ENCODE data around the gene AJAP1. TPM values are rescaled to one million over a fixed set of nuclear protein-coding genes. Genes with fewer than 3 reads are reported as not detected.

The AJAP1 gene
- total RNA-seq, 1 donor from 2014 or later = 0.52 TPM

DNA sequence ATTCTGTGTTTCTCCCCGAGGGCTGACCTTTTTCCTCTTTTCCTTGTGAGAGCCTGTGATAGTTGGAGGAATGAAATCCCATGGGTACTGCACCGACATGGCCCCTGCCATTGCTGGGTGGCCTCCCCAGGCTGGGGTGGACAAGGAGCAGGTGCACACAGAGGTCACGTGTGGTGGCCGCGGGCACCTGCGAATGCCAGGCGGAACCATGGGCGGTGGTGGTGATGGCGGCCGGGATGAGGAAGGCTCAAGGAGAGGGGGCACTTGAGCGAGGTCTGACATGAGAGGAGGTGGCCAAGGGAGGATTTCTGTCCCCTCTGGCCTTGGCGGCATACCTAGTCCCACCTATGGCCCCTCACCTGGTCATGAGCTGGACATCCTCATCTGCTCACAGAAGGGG is 69.6 kb downstream of the AJAP1 start:
- intact Hi-C loops (cut with DNase I) = no loop called here
- no peaks in the 10 kb centered on the region for H3K4me1 ChIP-seq
- H3K9me3 ChIP-seq = no peaks in the 10 kb centered on the region
- H3K36me3 ChIP-seq = no peaks in the 10 kb centered on the region
- DNase-seq = no peak
- no peak for ATAC-seq
- H3K27ac ChIP-seq = no peak overlapping the region
- no peak overlapping the region for H3K4me3 ChIP-seq
- H3K27me3 ChIP-seq = no peaks in the 10 kb centered on the region
- TF ChIP-seq, protein P1, sequence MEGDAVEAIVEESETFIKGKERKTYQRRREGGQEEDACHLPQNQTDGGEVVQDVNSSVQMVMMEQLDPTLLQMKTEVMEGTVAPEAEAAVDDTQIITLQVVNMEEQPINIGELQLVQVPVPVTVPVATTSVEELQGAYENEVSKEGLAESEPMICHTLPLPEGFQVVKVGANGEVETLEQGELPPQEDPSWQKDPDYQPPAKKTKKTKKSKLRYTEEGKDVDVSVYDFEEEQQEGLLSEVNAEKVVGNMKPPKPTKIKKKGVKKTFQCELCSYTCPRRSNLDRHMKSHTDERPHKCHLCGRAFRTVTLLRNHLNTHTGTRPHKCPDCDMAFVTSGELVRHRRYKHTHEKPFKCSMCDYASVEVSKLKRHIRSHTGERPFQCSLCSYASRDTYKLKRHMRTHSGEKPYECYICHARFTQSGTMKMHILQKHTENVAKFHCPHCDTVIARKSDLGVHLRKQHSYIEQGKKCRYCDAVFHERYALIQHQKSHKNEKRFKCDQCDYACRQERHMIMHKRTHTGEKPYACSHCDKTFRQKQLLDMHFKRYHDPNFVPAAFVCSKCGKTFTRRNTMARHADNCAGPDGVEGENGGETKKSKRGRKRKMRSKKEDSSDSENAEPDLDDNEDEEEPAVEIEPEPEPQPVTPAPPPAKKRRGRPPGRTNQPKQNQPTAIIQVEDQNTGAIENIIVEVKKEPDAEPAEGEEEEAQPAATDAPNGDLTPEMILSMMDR (IDR thresholded peaks at IDR 0.05) = no peak

DNA sequence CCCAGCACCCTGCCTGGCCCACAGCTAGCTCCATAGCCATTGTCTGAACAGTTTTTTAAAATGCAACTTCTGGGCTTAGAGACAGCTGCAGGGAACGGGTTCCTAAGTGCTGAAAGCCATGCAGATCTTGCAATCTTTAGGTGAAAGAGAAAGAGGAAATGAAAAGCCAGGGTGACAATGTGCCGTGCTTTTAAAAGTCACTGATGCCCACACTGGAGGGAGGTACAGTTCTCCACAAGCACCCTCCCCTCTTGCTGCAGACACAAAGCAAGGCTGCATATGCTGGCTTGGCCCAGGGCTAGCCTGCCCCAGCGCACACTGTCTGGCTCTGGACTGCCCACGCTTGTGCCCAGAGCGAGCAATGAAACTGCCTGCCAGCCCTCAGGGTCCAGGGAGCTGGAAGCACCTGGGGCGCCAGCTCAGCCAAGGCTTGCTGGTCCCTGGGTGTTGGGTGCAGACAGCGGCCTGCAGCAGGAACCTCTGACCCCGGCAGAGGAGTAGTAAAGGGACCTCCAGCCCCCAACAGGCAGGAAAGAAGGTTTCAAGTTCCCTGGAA is 70.4 kb downstream of the AJAP1 start:
- H3K4me3 ChIP-seq = no peak overlapping the region
- DNase-seq (no peak), ATAC-seq (no peak)
- no peaks in the 10 kb centered on the region for H3K27me3 ChIP-seq
- H3K36me3 ChIP-seq = no peaks in the 10 kb centered on the region
- TF ChIP-seq, protein P1 (IDR thresholded peaks at IDR 0.05) = no peak
- H3K27ac ChIP-seq = no peak overlapping the region
- no peaks in the 10 kb centered on the region for H3K9me3 ChIP-seq
- intact Hi-C loops (cut with DNase I) = no loop called here
- no peaks in the 10 kb centered on the region for H3K4me1 ChIP-seq

DNA sequence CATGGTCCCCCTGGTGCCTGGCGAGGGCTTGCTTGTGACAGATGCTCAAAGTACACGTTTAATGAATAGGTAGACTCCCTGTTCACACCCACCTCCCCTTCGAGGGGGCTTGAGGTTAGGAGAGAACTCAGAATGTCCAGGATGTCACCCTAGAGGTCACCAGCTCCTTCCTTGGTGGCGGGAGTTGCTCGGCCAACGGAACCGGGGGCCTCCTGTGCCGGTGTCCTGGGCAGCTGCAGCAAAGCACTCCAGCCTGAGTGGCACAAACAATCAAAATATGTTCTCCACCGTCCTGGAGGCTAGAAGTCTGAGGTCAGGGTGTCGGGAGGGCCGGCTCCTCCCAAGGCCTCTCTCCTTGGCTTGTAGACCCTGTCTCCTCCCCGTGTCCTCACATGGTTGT is 71.0 kb downstream of the AJAP1 start:
- H3K9me3 ChIP-seq = no peaks in the 10 kb centered on the region
- H3K4me3 ChIP-seq = no peak overlapping the region
- H3K36me3 ChIP-seq = no peaks in the 10 kb centered on the region
- intact Hi-C loops (cut with DNase I) = no loop called here
- no peaks in the 10 kb centered on the region for H3K27me3 ChIP-seq
- TF ChIP-seq, protein P1 (IDR thresholded peaks at IDR 0.05) = no peak
- ATAC-seq = no peak
- H3K27ac ChIP-seq = no peak overlapping the region
- no peak for DNase-seq
- no peaks in the 10 kb centered on the region for H3K4me1 ChIP-seq

DNA sequence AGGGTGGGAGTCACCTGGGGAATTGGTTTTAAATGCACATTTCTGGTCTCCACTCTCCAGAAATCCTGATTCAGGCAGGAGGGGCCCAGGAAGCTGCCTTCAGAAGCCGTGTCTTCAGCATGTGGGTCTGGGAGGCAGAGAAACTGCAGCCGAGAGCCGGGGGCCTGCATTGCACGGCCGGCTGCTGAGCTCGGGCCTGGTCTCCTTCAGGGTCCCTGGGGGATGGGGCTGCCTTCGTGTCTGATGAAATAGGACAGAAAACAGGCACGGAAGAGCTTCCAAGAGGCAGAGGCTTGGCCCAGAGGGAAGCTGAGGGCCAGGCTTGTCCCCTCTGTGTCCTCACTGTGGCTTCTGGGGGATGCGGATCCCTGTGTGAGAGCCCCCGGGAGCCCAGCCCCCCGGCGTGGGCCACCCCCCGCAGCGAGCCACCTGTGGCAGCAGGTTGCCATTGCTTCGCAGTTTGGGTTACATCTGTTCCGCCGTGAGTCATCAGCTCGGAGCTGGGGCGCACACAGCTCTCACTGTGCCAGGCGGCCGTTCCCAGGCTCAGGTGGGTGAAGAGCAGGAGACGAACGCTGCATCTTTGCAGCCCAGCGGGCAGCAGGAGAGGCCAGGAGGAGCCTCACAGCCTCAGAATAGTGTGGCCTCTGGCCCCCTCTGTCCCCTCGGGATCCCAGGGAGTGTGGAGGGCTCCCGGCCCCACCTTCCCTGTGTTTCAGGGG is 72.4 kb downstream of the AJAP1 start:
- TF ChIP-seq, protein P1 (IDR thresholded peaks at IDR 0.05) = no peak
- Histone ChIP-seq H3K27ac (no peak overlapping the region), H3K4me1 (no peaks in the 10 kb centered on the region), H3K27me3 (no peaks in the 10 kb centered on the region), H3K4me3 (no peak overlapping the region), H3K36me3 (no peaks in the 10 kb centered on the region), H3K9me3 (no peaks in the 10 kb centered on the region)
- no peak for ATAC-seq
- intact Hi-C loops (cut with DNase I) = no loop called here
- no peak for DNase-seq

DNA sequence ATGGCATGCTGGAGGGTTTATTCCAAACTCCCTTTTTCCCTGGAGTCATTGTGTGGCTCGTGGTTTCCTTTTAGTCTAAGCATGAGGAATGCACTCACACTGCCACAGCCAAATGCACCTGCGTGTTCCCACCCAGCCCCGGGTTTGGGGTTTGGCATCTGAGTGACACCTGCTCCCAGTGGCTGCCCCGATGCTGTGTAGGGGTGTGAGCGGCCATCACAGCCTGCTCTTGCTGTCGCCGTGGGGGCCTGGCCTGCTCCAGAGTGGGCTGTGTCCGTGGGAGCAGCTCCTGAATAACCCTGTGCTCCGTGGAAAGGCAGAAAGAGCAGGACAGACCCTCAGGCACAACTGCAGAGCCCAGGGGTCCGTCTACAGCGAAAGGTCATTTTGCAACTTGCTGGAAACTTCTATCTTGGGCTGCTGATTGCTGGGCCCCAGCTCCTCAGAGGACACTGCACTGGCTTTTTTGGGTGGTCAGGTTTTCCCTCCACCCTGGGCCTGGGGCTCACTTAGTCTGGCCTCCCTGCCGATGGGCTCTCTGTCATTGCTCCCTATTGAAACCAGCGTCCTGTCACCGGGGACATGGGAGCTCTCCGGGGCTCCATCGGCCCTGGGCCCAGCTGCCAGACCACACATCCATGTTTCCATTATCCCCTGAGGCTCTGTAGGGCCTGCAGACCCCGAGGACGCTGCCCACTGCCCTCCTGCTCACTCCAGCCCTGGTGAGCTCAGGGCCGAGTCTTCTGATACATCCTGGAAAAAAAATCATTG is 74.1 kb downstream of the AJAP1 start:
- Histone ChIP-seq H3K4me3 (no peak overlapping the region), H3K9me3 (no peaks in the 10 kb centered on the region), H3K27ac (no peak overlapping the region), H3K36me3 (no peaks in the 10 kb centered on the region), H3K4me1 (no peaks in the 10 kb centered on the region), H3K27me3 (peaks cover 12% of the 10 kb centered on the region)
- intact Hi-C loops (cut with DNase I) = no loop called here
- ATAC-seq = no peak
- TF ChIP-seq, protein P1 (IDR thresholded peaks at IDR 0.05) = no peak
- DNase-seq = no peak
